Ecto neural progenitor cell (in vitro differentiated cells): ENCODE measurements around the gene DCBLD1.
"Not testable (repeated sequence)": the region's sequence is repeated elsewhere in the genome, so short reads cannot be mapped to it uniquely, and the experiment has no call there.

ENCODE experiments used
- DNase-seq: peaks from one replicate; pipeline ENCODE4 v3.0.0-alpha.2; 2018; ENCODE audit warnings: low spot score

Gene DCBLD1

DNA sequence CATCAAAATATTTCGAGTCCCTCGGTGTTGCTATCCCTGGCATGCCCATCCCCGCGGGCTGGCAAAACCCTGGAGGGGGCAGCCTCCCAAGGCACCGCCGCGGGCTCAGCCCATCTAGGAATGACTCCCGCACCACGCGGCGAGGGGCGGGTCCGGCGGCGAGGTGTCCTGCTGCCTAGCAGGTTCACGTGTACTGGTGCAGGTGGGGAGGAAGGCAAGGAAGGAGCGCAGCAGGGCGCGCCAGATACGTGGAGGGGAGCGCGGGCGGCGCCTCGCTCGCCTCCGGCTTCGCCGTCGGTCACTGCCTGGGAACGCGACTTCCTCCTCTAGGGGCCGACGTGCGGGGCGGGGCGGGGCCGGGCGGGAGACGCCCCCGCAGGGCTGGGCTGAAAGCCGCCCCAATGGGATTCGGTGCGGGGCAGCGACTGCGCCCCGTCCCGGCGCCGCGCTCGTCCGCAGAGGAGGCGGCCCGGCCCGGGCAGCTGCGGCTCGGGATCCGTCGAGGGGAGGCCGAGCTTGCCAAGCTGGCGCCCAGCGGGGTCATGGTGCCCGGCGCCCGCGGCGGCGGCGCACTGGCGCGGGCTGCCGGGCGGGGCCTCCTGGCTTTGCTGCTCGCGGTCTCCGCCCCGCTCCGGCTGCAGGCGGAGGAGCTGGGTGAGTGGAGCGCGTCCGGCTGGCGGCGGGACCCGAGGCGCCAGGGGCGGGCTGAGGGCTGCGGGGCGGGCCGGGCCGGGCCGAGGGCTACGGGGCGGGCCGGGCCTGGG lies at the start of gene DCBLD1:
TSS of gene DCBLD1 (plus strand) at position 435 of the 764 bp plus-strand sequence. CDS start at position 543, 108 bp downstream.
- peak; percentile 84 for DNase-seq

DNA sequence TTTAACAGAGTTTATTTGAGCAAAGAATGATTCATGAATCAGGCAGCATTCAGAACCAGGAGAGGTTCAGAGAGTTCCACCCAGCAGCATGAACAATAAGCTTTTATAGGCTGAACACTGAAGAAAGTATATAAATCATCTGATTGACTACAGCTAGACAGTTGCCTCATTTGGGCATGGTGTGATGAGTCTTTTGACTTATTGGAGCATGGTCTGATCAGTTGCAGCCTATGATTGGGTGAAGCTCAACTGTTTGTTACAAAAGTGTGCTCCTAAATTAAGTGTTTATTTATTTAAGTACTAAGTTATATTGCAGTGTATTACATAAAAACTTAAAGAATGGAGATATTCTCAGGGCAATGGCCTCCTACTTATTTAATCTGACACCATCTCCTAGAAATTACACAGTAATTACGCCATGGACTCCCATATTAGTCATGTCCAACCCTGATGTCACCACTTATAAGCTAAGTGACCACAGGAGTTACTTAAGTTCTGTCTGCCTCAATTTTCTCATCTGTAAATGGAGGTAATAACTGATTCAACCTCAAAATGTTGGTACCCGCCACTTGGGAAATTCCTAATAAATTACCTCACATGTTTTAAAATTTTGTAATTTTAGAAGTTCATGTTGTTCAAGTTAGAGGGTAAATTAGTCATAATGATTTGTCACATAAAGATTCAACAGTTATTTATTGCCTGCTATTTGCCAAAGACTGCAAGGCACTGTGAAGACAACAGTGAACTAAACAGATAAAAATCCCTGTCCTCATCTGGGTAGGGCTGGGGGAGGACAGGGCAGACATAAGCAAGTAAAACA lies 41.6 kb upstream of the DCBLD1 start:
- no peak for DNase-seq

DNA sequence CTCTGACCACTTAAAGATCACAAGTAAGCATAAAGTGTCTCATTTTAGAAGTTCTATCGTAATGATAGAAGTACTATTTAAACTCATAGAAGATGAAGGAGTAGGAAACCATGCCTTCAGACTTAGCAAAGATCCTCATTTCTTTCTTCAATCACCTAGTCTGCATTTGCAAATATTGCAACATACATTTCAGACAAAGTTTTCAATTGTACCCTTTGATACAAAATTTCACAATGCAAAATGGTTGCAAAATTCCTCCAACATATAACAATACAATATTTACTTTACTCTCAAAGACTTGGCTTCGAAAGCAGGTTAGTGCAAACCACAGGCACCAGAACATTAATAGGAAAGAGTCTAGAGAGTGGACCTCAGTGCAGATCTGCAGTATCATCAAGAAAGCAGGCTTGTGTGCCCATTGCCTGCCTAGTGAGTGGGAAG lies 40.6 kb upstream of the DCBLD1 start:
- no peak for DNase-seq

DNA sequence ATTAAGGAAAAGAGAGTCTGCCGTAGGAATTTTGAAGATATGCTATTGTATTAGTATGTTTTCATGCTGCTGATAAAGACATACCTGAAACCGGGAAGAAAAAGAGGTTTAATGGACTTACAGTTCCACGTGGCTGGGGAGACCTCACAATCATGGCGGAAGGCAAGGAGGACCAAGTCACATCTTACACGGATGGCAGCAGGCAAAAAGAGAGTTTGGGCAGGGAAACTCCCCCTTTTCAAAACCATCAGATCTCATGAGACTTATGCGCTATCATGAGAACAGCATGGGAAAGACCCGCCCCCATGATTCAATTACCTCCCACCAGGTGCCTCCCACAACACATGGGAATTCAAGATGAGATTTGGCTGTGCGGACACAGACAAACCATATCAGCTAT lies 40.2 kb upstream of the DCBLD1 start:
- not testable (repeated sequence) for DNase-seq

DNA sequence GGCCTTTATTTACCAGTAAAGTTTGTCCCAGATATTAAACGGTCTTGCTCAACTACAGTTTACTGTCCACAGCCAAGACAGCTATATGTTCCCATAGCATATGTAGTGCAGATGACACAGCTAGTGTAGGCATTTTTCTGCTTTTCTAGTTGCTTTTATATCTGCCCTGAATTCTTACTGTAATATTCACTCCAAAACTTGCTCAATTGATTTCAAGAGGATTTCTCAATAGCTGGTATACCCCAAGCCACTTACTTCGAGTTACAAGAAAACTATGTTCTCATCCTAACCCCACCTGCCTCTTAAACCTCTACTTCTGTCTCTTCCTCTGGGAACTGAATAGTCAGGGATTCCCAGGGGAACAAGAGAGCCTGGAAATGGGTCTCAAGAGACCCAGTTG lies 37.9 kb upstream of the DCBLD1 start:
- no peak for DNase-seq

DNA sequence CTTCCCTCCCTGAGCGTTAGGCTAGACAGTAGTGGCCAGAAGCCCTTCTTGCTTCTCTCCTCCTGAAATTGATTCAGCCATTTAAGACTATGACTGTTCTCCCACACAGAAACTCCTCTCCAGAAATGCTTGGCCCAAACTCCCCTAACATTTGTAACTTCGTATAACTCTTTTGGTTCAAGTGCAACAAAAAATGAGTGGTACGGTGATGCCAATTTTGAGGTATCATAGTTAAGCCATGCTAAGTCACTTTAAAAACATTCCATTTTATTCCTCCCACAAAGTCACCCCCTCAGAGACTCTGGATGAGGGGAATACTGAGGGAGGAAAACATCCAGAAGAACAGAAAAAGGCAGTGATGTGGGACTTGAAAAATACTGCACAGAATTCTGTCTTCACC lies 35.6 kb upstream of the DCBLD1 start:
- DNase-seq = no peak

DNA sequence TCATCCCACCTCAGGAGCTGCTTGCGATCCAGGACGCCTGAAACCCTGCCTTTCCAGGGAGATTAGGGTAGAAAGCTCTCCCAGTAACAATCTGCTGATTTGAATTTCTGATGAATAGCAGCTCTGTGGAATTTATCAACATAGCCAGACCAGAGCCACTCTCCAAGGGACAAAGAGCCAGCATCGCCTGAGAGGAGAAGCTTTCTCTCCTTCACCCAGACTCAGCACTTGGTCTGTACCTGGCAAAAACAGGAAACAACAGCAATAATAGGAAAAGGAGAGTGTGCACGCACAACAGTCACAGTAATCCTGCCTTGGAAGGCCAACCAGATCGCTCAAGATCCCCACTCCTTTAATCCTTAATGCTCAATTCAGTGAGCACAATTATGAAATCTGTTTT lies 34.5 kb upstream of the DCBLD1 start:
- no peak for DNase-seq

DNA sequence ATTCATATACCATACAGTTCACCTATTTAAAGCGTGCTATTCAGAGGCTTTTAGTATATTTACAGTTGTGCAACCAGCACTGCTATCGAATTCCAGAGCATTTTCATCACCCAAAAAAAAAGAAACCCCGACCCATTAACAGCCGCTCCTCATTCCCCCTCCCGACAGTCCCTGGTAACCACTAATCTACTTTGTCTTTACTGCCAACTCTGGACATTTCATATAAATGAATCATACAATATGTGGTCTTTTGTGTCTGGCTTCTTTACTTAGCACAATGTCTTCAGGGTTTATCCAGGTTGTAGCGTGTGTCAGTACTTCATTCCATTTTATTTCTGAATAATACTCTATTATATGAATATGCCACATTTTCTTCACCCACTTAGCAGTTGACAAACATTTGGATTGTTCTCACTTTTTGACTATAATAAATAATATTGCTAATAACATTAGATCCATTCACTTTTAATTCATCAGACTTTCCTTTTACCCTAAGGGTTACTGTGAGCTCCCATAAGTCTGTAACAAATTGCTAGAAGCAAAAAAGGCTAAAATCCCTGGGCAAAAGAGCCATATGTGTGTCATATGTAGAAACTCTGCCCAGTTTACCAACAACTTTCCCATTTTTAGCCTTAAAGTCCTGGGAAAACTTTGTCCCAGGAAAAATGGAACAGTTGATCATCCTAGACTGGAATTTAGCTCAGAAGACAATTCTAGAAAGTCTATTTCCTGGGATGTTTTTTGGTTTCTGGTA lies 33.6 kb upstream of the DCBLD1 start:
- no peak for DNase-seq

DNA sequence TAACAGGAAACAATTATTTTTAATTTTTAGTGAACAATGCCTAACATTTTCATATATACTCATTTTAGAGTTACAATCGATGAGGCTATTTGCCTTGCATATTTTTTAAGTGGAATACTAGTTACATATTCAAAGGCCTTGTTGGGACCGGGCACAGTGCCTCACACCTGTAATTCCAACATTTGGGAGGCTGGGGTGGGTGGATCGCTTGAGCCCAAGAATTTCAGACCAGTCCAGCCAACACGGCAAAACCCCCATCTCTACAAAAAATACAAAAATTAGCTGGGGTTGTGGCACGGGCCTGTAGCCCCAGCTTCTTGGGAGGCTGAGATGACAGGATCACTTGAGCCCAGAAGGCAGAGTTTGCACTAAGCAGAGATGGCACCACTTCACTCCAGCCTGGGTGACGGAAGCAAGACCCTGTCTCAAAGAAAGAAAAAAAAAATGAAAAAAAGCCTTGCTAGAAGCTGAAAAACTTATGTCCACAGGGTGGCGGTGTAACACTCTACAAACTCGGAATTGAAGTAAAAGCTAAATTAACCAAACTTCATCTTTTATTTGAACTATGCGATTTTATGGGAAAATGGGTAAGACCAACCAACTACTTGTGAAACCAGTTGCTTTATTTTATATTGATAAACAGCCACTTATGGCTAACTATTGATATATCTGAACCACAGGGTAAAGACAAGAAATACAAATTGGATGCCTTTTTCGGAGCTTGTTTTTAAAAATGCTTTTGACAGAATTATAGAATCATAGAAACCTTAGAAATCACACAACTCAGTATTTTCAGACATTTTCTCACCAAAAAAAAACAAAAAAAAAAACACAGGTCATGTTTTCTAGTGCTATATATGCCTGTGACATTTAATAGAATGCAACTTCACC lies 32.7 kb upstream of the DCBLD1 start:
- DNase-seq = peak; percentile 55

DNA sequence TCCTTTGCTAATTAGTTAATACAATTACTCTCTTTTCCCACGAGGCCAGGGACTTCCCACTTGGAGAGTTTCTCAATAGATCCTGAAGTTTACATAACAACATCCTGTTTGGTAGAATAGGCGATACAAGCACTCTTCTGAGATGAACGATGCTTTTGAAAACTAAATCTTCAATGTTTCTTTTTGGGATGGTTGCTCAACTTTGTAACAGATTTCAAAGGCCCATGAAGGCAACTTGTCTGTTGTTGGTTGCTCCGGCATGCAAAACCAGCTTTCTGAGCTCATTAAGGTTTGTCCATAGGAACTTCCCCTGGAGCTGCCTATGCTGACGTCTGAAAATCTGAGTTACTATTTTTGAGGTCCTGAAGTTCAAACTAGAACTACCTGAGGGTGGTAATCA lies 30.8 kb upstream of the DCBLD1 start:
- DNase-seq = no peak

DNA sequence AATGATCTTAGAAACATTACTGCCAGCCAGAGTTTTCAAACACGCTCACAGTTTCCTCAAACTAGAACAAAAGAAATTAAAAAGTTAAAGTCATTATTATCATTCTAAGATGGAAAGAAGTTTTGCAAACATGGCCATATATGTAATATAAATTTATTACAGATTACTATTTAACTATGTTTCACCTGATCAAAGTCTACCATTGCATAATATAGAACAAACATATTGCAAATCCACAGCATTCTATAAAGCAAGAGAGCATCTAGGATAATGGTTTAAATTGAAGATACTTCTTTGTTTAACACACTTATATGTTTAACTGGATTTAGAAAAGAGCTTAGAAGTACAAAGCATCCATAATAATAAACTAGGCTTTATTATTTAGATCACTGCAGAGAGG lies 26.2 kb upstream of the DCBLD1 start:
- no peak for DNase-seq

DNA sequence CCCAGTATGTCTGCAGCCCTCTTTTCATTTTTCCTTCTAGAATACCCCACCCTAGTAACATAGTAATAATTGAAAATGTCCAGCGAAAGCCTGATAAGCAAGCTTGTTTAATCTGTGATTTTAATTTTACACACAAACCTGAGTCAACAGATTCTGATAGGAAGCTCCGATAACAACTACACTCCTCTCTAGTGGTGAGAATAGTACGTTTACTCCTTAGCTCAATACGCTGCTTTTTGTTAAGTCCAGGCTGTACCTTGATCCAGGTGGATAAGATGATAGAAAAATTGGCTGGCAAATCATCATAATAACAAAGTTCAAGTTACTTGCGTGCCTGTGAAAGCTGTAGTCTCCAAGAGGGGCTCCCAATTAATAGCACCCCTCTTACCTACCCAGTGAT lies 25.5 kb upstream of the DCBLD1 start:
- DNase-seq = no peak

DNA sequence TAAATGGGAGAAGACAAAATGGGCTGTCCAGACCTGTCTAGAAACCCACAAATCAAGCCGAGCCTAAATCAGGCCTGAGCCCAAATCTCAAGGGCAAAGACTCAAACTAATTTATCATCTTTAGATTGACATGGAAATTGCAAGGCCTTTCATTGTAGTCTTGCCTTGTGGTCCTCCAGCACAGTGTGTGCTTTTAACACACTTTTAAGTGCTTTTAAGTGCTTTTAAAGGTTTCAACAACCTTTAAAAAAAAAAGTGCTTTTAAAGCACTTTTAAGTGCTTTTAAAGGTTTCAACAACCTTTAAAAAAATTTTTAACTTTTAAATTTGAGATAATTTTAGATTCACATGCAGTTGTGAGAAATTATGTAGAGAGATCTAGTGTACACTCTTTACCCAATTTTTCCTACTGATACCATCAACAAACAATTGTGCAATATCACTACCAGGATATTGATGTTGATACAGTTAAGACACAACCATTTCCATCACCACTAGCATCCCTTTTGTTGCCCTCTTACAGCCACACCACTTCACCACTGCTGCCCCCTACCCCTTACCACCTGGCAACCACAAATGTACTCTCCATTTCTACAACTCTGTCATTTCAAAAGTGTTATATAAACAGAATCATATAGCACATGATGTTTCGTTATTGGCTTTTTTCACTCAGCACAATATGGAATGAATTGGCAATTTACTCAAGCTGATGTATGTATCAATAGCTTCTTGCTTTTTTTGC lies 23.1 kb upstream of the DCBLD1 start:
- no peak for DNase-seq

DNA sequence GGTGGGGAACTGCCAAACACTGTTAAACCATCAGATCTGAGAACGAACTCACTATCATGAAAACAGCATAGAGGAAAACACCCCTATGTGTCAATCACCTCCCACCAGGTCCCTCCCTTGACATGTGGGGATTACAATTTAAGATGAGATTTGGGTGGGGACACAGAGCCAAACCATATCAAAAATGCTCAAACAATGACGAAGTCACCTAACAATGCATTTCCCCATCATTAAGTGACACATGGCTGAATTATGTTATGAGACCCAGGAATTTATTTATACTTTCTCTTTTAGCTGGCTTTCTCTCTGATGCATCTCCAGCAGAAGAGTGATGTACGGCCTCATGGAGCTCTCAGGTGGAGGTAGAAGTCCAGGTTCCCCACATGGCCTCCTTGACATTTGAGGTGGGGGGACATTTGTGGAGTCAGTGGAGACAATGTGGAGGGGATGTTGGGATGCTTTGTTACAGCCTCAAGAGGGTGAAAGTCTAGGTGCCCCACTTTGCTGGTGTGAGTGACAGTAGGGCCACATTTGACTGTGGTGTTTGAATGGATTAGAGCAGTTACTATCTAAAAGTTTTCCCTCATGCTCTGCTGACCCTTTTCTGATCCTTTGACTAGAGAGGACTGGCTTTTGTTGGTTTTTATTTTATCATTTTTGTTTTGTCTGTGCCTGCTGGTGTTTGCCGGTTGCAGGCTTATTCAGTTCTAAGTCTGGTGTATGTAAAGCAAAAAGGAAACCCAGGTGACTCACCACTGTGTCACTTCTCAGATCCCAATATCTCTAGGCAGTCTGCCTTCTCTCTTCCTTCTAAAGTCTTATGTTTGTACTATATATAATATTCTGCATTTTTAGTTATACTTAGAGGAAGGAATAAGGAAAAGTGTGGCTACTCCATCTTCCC lies 18.5 kb upstream of the DCBLD1 start:
- no peak for DNase-seq

DNA sequence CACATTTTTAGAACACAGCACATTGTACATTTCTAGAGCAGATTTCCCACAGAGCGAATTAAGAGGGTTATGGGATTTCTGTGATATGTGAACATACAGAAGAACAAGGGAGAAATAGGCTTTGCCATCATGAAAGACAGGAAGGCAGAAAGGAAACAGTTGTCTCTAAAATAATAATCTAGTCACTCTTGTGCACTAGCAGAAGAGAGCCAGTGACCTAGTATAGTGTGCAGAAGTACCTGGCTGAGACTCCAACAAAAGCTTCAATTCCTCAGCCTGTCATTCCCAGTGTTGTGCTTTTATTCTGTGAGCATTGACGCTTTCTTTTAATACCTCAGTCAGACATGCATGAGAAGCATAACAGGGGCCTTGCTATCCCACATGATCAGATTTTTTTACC lies 17.8 kb upstream of the DCBLD1 start:
- no peak for DNase-seq

DNA sequence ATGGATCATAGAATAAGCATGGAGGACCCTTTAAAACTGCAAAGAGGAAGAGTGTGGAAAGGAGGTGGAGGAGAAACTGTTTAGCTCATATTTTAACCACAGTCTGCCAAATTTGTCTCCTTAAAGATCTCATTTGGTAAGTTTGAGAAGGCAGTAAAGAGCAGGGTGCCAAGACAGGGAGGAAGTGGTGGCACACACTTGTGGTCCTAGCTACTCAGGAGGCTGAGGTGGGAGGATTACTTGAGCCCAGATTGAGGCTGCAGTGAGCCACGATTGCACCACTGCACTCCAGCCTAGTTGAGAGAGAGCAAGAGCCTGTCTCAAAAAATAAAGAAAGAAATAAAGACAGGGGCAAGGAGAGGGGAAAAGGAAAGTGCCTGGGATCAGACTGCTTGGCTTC lies 16.8 kb upstream of the DCBLD1 start:
- DNase-seq = no peak

DNA sequence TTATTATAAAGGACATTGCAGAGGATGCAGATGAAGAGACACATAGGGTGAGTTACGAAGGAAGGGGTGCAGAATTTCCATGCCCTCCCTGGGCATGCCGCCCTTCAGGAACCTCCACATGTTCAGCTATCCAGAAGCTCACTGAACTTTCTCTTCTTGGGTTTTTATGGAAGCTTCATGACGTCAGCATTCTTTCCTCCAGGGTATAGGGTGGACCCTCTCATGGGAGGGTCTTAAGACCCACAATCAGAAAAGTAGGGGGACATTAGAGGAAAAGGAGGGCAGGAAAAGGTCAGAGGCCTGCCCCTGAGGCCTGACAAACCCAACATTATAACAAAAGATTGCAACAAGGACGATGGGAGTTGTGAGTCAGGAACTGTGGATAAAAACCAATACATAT lies 14.6 kb upstream of the DCBLD1 start:
- DNase-seq = no peak

DNA sequence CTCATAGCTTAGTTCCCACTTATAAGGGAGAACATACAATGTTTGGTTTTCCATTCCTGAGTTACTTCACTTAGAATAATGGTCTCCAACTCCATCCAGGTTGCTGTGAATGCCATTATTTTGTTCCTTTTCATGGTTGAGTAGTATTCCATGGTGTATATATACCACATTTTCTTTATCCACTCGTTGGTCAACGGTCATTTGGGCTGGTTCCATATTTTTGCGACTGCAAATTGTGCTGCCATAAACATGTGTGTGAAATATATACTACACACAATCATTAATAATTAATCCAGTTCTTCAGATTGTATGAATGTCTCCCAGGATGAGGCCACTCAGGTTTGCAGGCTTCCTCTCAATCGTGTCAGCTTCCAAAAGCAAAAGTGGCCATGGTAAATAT lies 13.9 kb upstream of the DCBLD1 start:
- DNase-seq = not testable (repeated sequence)

DNA sequence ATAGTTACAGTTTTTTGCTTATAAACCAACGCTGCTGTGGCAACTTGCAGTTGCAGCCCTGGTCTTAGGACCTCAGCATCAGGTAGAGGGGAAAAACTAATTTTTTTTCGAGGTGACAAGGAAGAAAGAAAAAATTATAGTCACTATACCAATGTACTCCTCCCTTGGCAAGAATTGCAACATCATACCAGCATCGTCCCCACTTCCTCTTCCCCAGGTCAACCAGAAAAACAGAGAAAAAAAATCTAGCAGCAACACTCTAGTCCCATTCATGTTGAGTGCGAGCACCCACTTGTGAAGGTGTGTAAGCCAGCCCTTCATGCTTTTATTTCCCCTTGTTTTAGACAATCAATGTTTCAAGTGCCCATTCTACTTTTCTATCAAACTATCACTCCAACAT lies 13.1 kb upstream of the DCBLD1 start:
- no peak for DNase-seq

DNA sequence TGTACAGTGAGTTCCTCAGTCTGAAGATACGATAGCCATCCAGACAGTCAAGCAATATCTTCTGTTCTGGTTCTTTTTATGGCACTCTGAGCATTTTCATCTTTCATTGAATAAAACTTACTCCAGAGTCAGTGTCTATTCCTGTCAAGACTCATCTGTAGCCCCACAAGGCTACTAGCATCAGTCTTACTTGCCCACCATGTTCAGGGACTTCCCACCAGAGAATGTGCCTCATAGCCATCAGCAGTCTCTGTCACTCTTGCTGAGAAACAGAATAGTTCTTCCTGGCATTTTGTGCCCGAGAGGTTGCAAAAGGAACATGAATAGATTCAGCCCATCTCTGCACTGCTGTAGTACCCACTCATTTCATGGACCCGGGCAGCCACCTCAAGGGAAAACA lies 12.7 kb upstream of the DCBLD1 start:
- DNase-seq = no peak
